CD4-positive, alpha-beta T cell (primary cell): ENCODE data around the gene STAB2. TPM values are rescaled to one million over a fixed set of nuclear protein-coding genes. Genes with fewer than 3 reads are reported as not detected.

Experiments used
- ATAC-seq: fragments of 200-7000 bp; cut with Tn5 transposase; one replicate; pipeline ENCODE4 v1.10.0; 2022; ENCODE audit warnings: mild to moderate bottlenecking; ENCODE audit not compliant: poor library complexity
- CTCF ChIA-PET: fragments of 350-600 bp; sonication (Branson Sonifier 250); formaldehyde crosslinking; loops from one replicate; lab custom pipeline; 2021; ENCODE audit warnings: antibody characterized with exemption, inconsistent platforms; lab: Charles Lee
- POLR2A ChIA-PET: fragments of 350-600 bp; sonication (Branson Sonifier 250); formaldehyde crosslinking; loops from one replicate; lab custom pipeline; 2021; ENCODE audit warnings: antibody characterized with exemption, inconsistent platforms; lab: Charles Lee
- DNase-seq, 14 experiments: peaks; one replicate each; pipeline ENCODE4 v3.0.0-alpha.2; 2013 to 2020; ENCODE audit warnings: mixed read lengths in 2 of 14
- H3K27ac ChIP-seq, 2 donors: one replicate each; pipeline versions ENCODE4 v1.5.1 to v1.7.0; 2013; ENCODE audit warnings: low read length in 2 of 2, low read depth in 1 of 2, mild to moderate bottlenecking in 1 of 2
- H3K27me3 ChIP-seq, 2 experiments: 1 replicate in 1 of 2; 2 replicates in 1 of 2; pipeline versions ENCODE4 v1.6.1 to v1.7.0; 2013; ENCODE audit warnings: low read length in 2 of 2, control low read depth in 1 of 2, mild to moderate bottlenecking in 1 of 2, moderate library complexity in 1 of 2; ENCODE audit not compliant: insufficient read depth in 2 of 2, control insufficient read depth in 1 of 2
- H3K36me3 ChIP-seq: one replicate; pipeline ENCODE4 v1.6.1; 2013; ENCODE audit warnings: low read length, control low read depth; ENCODE audit not compliant: insufficient read depth
- H3K4me1 ChIP-seq: one replicate; pipeline ENCODE4 v1.6.1; 2013; ENCODE audit warnings: low read length, control low read depth; ENCODE audit not compliant: insufficient read depth
- H3K4me3 ChIP-seq: one replicate; pipeline ENCODE4 v1.5.1; 2013; ENCODE audit warnings: mild to moderate bottlenecking, low read length, moderate library complexity
- H3K9me3 ChIP-seq, 2 experiments: 1 replicate in 1 of 2; 2 replicates in 1 of 2; pipeline versions ENCODE4 v1.6.1 to v1.7.0; 2013; ENCODE audit warnings: low read length in 2 of 2, mild to moderate bottlenecking in 2 of 2, control low read depth in 1 of 2, moderate library complexity in 1 of 2; ENCODE audit not compliant: control insufficient read depth in 1 of 2, insufficient read depth in 1 of 2
- H3K27ac Mint-ChIP-seq: one replicate; pipeline ENCODE4 v1.8.0; 2020; ENCODE audit warnings: mixed read lengths
- H3K27me3 Mint-ChIP-seq: one replicate; pipeline ENCODE4 v1.8.0; 2021; ENCODE audit warnings: mixed read lengths
- H3K36me3 Mint-ChIP-seq: one replicate; pipeline ENCODE4 v1.8.0; 2021; ENCODE audit warnings: low read depth, mixed read lengths
- H3K4me1 Mint-ChIP-seq: one replicate; pipeline ENCODE4 v1.8.0; 2021; ENCODE audit warnings: low read depth, mixed read lengths
- H3K4me3 Mint-ChIP-seq: one replicate; pipeline ENCODE4 v1.8.0; 2020; ENCODE audit warnings: mild to moderate bottlenecking, mixed read lengths
- H3K9me3 Mint-ChIP-seq: one replicate; pipeline ENCODE4 v1.8.0; 2020; ENCODE audit warnings: mixed read lengths
- CTCF ChIP-seq: fragments of 200-600 bp; IDR thresholded peaks from one replicate; pipeline ENCODE4 v1.8.0; 2022; ENCODE audit warnings: antibody characterized with exemption, mild to moderate bottlenecking
- intact Hi-C, 2 experiments: fragments of 100-400 bp; cut with DNase I in 1 of 2; cut with micrococcal nuclease in 1 of 2; formaldehyde crosslinking; loops; one replicate each; pipeline versions ENCODE4 v1.15.1 to v1.9.0; 2023 to 2025; cut with DNase I, micrococcal nuclease
- total RNA-seq, 174 experiments: library from RNA in 2 of 174; stranded (reverse) in 2 of 174; gene quantifications; one replicate each; pipeline ENCODE4 v1.2.3 and lab custom pipeline; 2021 to 2026

The STAB2 gene
- total RNA-seq, 2 experiments from 2014 or later = not detected

- H3K27me3 ChIP-seq = no peaks in the 10 kb centered on the region
- ChIA-PET POLR2A (no interaction called here), CTCF (no interaction called here)
- no peaks in the 10 kb centered on the region for H3K9me3 Mint-ChIP-seq
- no peak overlapping the region for H3K4me3 ChIP-seq
- intact Hi-C loops = no loop called here
- peaks cover 8% of the 10 kb centered on the region for H3K36me3 ChIP-seq
- H3K9me3 ChIP-seq = no peaks in the 10 kb centered on the region
- ATAC-seq (no peak), DNase-seq (no peak)
- no peaks in the 10 kb centered on the region for H3K4me1 Mint-ChIP-seq
- TF ChIP-seq CTCF = no peak
- H3K27me3 Mint-ChIP-seq = no peaks in the 10 kb centered on the region
- no peak overlapping the region for H3K4me3 Mint-ChIP-seq
- H3K27ac ChIP-seq = no peak overlapping the region
- no peaks in the 10 kb centered on the region for H3K4me1 ChIP-seq
- peaks cover 41% of the 10 kb centered on the region for H3K36me3 Mint-ChIP-seq
- no peak overlapping the region for H3K27ac Mint-ChIP-seq
These were observed 199.1 kb downstream of the STAB2 start for GRCh38 chr12:103786201-103786600.

GRCh38 chr12:103791350-103791920, 204.4 kb downstream of the STAB2 start:
- Histone ChIP-seq H3K27ac (no peak overlapping the region), H3K36me3 (peaks cover 19% of the 10 kb centered on the region), H3K9me3 (no peaks in the 10 kb centered on the region), H3K4me1 (no peaks in the 10 kb centered on the region), H3K27me3 (no peaks in the 10 kb centered on the region), H3K4me3 (no peak overlapping the region)
- ChIA-PET CTCF (no interaction called here), POLR2A (no interaction called here)
- intact Hi-C loops = no loop called here
- DNase-seq (no peak), ATAC-seq (no peak)
- TF ChIP-seq CTCF = no peak
- Mint-ChIP-seq H3K27me3 (no peaks in the 10 kb centered on the region), H3K4me1 (no peaks in the 10 kb centered on the region), H3K4me3 (no peak overlapping the region), H3K27ac (no peak overlapping the region), H3K9me3 (no peaks in the 10 kb centered on the region), H3K36me3 (peaks cover 34% of the 10 kb centered on the region)

- Histone ChIP-seq H3K4me1 (no peaks in the 10 kb centered on the region), H3K9me3 (no peaks in the 10 kb centered on the region), H3K27me3 (no peaks in the 10 kb centered on the region), H3K36me3 (peaks cover 23% of the 10 kb centered on the region), H3K4me3 (no peak overlapping the region), H3K27ac (no peak overlapping the region)
- CTCF ChIA-PET = no interaction called here
- no peak for TF ChIP-seq CTCF
- Mint-ChIP-seq H3K4me3 (no peak overlapping the region), H3K27ac (no peak overlapping the region), H3K4me1 (no peaks in the 10 kb centered on the region), H3K27me3 (no peaks in the 10 kb centered on the region), H3K9me3 (no peaks in the 10 kb centered on the region), H3K36me3 (peaks cover 47% of the 10 kb centered on the region)
- intact Hi-C loops = no loop called here
- ATAC-seq = no peak
- POLR2A ChIA-PET = no interaction called here
- no peak for DNase-seq
These were observed 206.0 kb downstream of the STAB2 start for GRCh38 chr12:103793046-103793445.
